ENCODE results near the gene CCDC13. TPM values are rescaled to one million over a fixed set of nuclear protein-coding genes. Genes with fewer than 3 reads are reported as not detected.
A peak's percentile ranks its signal among the peaks of the same experiment; 100 is the strongest.

Gene CCDC13
- total and polyA plus RNA-seq, 2 donors (not counting 1 experiment from before 2014, with no cell fraction given), result 0.41 to 0.66 TPM

GRCh38 chr3:42734263-42734860 is 38.7 kb downstream of the CCDC13 start:
- no peaks in the 10 kb centered on the region for H3K79me2 ChIP-seq (ENCODE audit: control insufficient read depth, insufficient read depth, low read length)
- H3K27me3 ChIP-seq (ENCODE audit: control insufficient read depth, insufficient read depth, low read length), result peaks cover 7% of the 10 kb centered on the region
- H3K27ac ChIP-seq (ENCODE audit: insufficient read depth, low read length), result no peak overlapping the region
- no peaks in the 10 kb centered on the region for H3K4me1 ChIP-seq (ENCODE audit: control insufficient read depth, extremely low read depth, insufficient read depth, low read length)
- DNase-seq (ENCODE audit: low read depth in 2 of 2), result no peak
- H3K4me2 ChIP-seq (ENCODE audit: extremely low read depth, insufficient read depth, low read length), result no peak overlapping the region
- H2AFZ ChIP-seq (ENCODE audit: low read length), result no peak overlapping the region
- no peaks in the 10 kb centered on the region for H3K9me3 ChIP-seq (ENCODE audit: control insufficient read depth, insufficient read depth, low read depth, low read length)
- H3K36me3 ChIP-seq (ENCODE audit: control insufficient read depth, insufficient read depth, low read length), result no peaks in the 10 kb centered on the region
- H4K20me1 ChIP-seq (ENCODE audit: control insufficient read depth, extremely low read depth, insufficient read depth, low read length), result no peaks in the 10 kb centered on the region
- TF ChIP-seq, protein P1, sequence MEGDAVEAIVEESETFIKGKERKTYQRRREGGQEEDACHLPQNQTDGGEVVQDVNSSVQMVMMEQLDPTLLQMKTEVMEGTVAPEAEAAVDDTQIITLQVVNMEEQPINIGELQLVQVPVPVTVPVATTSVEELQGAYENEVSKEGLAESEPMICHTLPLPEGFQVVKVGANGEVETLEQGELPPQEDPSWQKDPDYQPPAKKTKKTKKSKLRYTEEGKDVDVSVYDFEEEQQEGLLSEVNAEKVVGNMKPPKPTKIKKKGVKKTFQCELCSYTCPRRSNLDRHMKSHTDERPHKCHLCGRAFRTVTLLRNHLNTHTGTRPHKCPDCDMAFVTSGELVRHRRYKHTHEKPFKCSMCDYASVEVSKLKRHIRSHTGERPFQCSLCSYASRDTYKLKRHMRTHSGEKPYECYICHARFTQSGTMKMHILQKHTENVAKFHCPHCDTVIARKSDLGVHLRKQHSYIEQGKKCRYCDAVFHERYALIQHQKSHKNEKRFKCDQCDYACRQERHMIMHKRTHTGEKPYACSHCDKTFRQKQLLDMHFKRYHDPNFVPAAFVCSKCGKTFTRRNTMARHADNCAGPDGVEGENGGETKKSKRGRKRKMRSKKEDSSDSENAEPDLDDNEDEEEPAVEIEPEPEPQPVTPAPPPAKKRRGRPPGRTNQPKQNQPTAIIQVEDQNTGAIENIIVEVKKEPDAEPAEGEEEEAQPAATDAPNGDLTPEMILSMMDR (conservative IDR thresholded peaks at IDR 0.05 in 1 of 2, IDR thresholded peaks at IDR 0.05 in 1 of 2; ENCODE audit: low read depth in 1 of 2, low read length in 2 of 2), result no peak
- no peak for TF ChIP-seq EZH2 (IDR thresholded peaks at IDR 0.05; ENCODE audit: low read length, missing control alignments)
- no peak overlapping the region for H3K9ac ChIP-seq (ENCODE audit: insufficient read depth, low read length)
- no peak overlapping the region for H3K4me3 ChIP-seq (replicated peaks in 1 of 4; ENCODE audit: control extremely low read depth in 1 of 4, insufficient read depth in 1 of 4, low read depth in 3 of 4, low read length in 4 of 4)

GRCh38 chr3:42733501-42734262 is 39.4 kb downstream of the CCDC13 start:
- Histone ChIP-seq H3K4me1 (ENCODE audit: control insufficient read depth, extremely low read depth, insufficient read depth, low read length) (no peaks in the 10 kb centered on the region), H3K4me3 (replicated peaks in 1 of 4; ENCODE audit: control extremely low read depth in 1 of 4, insufficient read depth in 1 of 4, low read depth in 3 of 4, low read length in 4 of 4) (no peak overlapping the region), H3K27ac (ENCODE audit: insufficient read depth, low read length) (no peak overlapping the region), H3K4me2 (ENCODE audit: extremely low read depth, insufficient read depth, low read length) (no peak overlapping the region), H3K9ac (ENCODE audit: insufficient read depth, low read length) (no peak overlapping the region), H3K36me3 (ENCODE audit: control insufficient read depth, insufficient read depth, low read length) (no peaks in the 10 kb centered on the region), H3K9me3 (ENCODE audit: control insufficient read depth, insufficient read depth, low read depth, low read length) (no peaks in the 10 kb centered on the region), H3K27me3 (ENCODE audit: control insufficient read depth, insufficient read depth, low read length) (peaks cover 7% of the 10 kb centered on the region), H2AFZ (ENCODE audit: low read length) (no peak overlapping the region), H4K20me1 (ENCODE audit: control insufficient read depth, extremely low read depth, insufficient read depth, low read length) (no peaks in the 10 kb centered on the region), H3K79me2 (ENCODE audit: control insufficient read depth, insufficient read depth, low read length) (no peaks in the 10 kb centered on the region)
- TF ChIP-seq, protein P1 (conservative IDR thresholded peaks at IDR 0.05 in 1 of 2, IDR thresholded peaks at IDR 0.05 in 1 of 2; ENCODE audit: low read depth in 1 of 2, low read length in 2 of 2), result no peak
- TF ChIP-seq EZH2 (IDR thresholded peaks at IDR 0.05; ENCODE audit: low read length, missing control alignments), result no peak
- no peak for DNase-seq (ENCODE audit: low read depth in 2 of 2)

DNA sequence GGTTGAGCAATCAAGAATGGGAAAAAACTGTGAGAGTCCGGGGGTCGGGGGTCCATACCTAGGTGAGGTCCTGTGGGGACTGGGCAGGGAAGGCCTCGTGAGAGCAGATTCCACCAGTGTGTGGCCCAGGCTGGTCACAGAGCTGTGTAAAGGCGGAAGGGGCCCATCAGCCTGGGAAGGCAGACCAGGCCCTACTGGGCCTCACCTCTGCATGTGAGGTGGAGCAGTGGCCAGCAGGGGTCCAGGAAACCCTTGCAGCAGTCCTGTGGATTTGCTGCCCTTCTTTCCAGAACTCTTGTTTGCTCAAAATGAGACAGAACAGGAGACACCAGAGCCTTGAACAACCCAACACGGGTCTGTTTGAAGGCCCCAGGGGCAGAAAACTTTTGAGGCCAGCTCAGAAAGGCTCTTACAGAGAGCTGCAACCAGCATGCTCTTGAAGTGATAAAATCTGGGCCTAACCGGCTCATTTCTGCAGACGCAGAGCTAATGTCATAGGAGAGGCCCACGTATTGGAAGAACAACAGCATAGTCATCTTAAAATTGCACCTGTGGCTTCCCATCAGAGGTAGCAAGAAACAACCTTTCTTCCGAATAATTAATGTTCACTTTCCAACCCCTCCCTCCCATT is 40.1 kb downstream of the CCDC13 start:
- H3K79me2 ChIP-seq (ENCODE audit: control insufficient read depth, insufficient read depth, low read length), result no peaks in the 10 kb centered on the region
- H3K27me3 ChIP-seq (ENCODE audit: control insufficient read depth, insufficient read depth, low read length), result peaks cover 8% of the 10 kb centered on the region
- no peak overlapping the region for H3K9ac ChIP-seq (ENCODE audit: insufficient read depth, low read length)
- H3K27ac ChIP-seq (ENCODE audit: insufficient read depth, low read length), result no peak overlapping the region
- H3K9me3 ChIP-seq (ENCODE audit: control insufficient read depth, insufficient read depth, low read depth, low read length), result no peaks in the 10 kb centered on the region
- TF ChIP-seq EZH2 (IDR thresholded peaks at IDR 0.05; ENCODE audit: low read length, missing control alignments), result no peak
- TF ChIP-seq, protein P1 (conservative IDR thresholded peaks at IDR 0.05 in 1 of 2, IDR thresholded peaks at IDR 0.05 in 1 of 2; ENCODE audit: low read depth in 1 of 2, low read length in 2 of 2), result peak in 1 of 2 donors; percentile 10
- H3K4me3 ChIP-seq (replicated peaks in 1 of 4; ENCODE audit: control extremely low read depth in 1 of 4, insufficient read depth in 1 of 4, low read depth in 3 of 4, low read length in 4 of 4), result no peak overlapping the region
- no peak overlapping the region for H3K4me2 ChIP-seq (ENCODE audit: extremely low read depth, insufficient read depth, low read length)
- H3K36me3 ChIP-seq (ENCODE audit: control insufficient read depth, insufficient read depth, low read length), result no peaks in the 10 kb centered on the region
- H3K4me1 ChIP-seq (ENCODE audit: control insufficient read depth, extremely low read depth, insufficient read depth, low read length), result no peaks in the 10 kb centered on the region
- DNase-seq (ENCODE audit: low read depth in 2 of 2), result no peak
- H2AFZ ChIP-seq (ENCODE audit: low read length), result no peak overlapping the region
- H4K20me1 ChIP-seq (ENCODE audit: control insufficient read depth, extremely low read depth, insufficient read depth, low read length), result no peaks in the 10 kb centered on the region
